ENCODE results near the gene HAPLN3.
A peak's percentile ranks its signal among the peaks of the same experiment; 100 is the strongest.

Gene HAPLN3

DNA sequence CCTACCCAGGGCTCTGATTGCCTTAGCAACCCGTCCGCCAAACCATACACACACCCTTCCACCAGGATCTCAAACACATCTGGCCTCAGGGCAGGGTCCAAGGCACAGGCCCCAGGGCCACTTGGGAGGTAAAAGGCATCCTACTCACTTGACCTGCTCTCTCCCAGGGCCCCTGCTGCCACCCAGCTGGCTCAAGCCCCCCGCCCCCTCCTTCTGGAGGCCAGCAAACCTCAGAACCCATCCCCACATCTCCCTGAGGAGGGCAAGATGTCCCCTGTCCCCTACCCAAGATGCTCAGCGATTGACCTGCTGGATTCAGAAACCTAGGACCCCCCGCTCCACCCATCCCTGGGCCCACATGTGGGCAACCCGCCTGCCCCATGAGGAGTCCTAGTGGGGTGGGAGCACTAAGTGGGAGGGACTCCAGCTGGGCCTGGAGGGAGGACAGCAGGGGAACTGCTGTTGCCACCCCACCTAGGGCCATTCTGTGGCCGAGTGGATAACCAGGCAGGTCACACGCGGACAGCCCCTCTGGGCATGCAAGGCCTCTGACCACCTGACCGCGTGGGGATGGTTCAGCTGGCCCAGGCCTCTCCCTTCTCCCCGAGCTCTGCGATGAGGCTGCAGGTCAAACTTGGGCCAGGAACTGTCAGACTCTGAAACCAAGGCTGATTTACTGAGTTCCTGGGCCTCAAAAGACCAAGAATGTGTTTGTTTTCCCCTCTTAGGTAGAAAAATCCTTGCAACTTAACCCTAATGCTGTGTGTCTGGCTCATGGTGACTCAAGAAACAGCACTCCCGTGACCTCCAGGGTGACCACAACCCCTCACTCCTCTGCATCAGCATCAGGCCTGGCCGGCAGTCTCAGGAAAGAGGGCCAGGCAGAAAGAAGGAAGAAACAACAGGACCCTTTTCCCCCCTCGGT is 13.6 kb upstream of the HAPLN3 start:
- Histone ChIP-seq H3K4me1 (ENCODE audit: control insufficient read depth, insufficient read depth, low read length) (peaks cover 36% of the 10 kb centered on the region), H3K9ac (ENCODE audit: low read depth, low read length) (no peak overlapping the region), H3K4me2 (ENCODE audit: low read length) (no peak overlapping the region), H3K9me3 (replicated peaks; ENCODE audit: low read length) (no peaks in the 10 kb centered on the region), H3K4me3 (ENCODE audit: low read length) (no peak overlapping the region), H3K27me3 (ENCODE audit: control insufficient read depth, insufficient read depth, low read length) (no peaks in the 10 kb centered on the region), H3K36me3 (ENCODE audit: insufficient read depth, low read length) (peaks cover 58% of the 10 kb centered on the region)

DNA sequence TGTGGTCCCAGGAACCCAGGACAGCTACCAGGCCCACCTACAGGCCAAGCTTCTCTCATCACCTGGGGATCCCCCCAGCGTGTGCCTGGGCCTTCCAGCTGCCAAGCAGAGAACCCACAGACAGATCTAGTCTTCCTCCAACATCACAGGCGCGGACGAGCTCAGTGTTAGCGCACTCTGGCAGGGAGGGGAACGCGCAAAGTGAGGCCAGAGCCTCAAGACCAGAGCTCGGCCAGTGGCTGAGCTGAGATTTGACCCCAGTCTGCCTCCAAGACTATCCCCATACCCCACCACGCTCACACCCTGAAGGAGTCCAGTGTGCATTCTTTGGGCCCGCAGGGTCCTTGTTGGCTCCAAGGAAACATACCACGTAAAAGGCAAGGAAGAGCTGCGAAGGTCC is 12.8 kb upstream of the HAPLN3 start:
- H3K4me1 ChIP-seq (ENCODE audit: control insufficient read depth, insufficient read depth, low read length): peaks cover 30% of the 10 kb centered on the region
- H3K4me3 ChIP-seq (ENCODE audit: low read length): no peak overlapping the region
- no peak overlapping the region for H3K9ac ChIP-seq (ENCODE audit: low read depth, low read length)
- peaks cover 62% of the 10 kb centered on the region for H3K36me3 ChIP-seq (ENCODE audit: insufficient read depth, low read length)
- H3K9me3 ChIP-seq (replicated peaks; ENCODE audit: low read length): no peaks in the 10 kb centered on the region
- H3K4me2 ChIP-seq (ENCODE audit: low read length): no peak overlapping the region
- H3K27me3 ChIP-seq (ENCODE audit: control insufficient read depth, insufficient read depth, low read length): no peaks in the 10 kb centered on the region

GRCh38 chr15:88907111-88907510 is 11.8 kb upstream of the HAPLN3 start:
- H3K36me3 ChIP-seq (ENCODE audit: insufficient read depth, low read length): peaks cover 73% of the 10 kb centered on the region
- no peak overlapping the region for H3K4me3 ChIP-seq (ENCODE audit: low read length)
- H3K9ac ChIP-seq (ENCODE audit: low read depth, low read length): no peak overlapping the region
- H3K9me3 ChIP-seq (replicated peaks; ENCODE audit: low read length): no peaks in the 10 kb centered on the region
- H3K4me1 ChIP-seq (ENCODE audit: control insufficient read depth, insufficient read depth, low read length): peaks cover 28% of the 10 kb centered on the region
- H3K27me3 ChIP-seq (ENCODE audit: control insufficient read depth, insufficient read depth, low read length): no peaks in the 10 kb centered on the region
- H3K4me2 ChIP-seq (ENCODE audit: low read length): no peak overlapping the region

DNA sequence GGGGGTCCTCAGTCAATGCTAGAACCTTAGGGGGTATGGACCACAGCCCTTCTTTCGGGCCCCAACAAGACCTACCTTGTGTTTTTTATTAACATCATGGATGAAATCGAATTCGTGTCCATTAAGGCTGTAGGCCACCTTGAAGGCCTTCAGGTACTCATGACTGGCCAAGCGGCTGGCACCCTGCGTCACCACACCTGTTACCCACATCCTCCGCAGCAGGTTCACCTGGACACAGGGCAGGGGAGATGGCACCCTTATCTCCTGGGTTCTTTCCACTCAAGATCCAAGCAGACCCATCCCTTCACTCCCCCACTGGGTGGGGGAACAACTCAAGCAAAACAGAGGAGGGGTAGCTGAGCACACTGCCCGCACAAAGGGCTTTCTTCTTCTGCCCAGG is 11.2 kb upstream of the HAPLN3 start:
- Histone ChIP-seq H3K4me1 (ENCODE audit: control insufficient read depth, insufficient read depth, low read length) (peaks cover 23% of the 10 kb centered on the region), H3K9ac (ENCODE audit: low read depth, low read length) (no peak overlapping the region), H3K9me3 (replicated peaks; ENCODE audit: low read length) (no peaks in the 10 kb centered on the region), H3K4me3 (ENCODE audit: low read length) (no peak overlapping the region), H3K36me3 (ENCODE audit: insufficient read depth, low read length) (peaks cover 78% of the 10 kb centered on the region), H3K27me3 (ENCODE audit: control insufficient read depth, insufficient read depth, low read length) (no peaks in the 10 kb centered on the region), H3K4me2 (ENCODE audit: low read length) (no peak overlapping the region)

GRCh38 chr15:88906130-88906529 is 10.8 kb upstream of the HAPLN3 start:
- Histone ChIP-seq H3K36me3 (ENCODE audit: insufficient read depth, low read length) (peaks cover 82% of the 10 kb centered on the region), H3K27me3 (ENCODE audit: control insufficient read depth, insufficient read depth, low read length) (no peaks in the 10 kb centered on the region), H3K9me3 (replicated peaks; ENCODE audit: low read length) (no peaks in the 10 kb centered on the region), H3K4me3 (ENCODE audit: low read length) (no peak overlapping the region), H3K9ac (ENCODE audit: low read depth, low read length) (no peak overlapping the region), H3K4me2 (ENCODE audit: low read length) (no peak overlapping the region), H3K4me1 (ENCODE audit: control insufficient read depth, insufficient read depth, low read length) (peaks cover 22% of the 10 kb centered on the region)

GRCh38 chr15:88905576-88905975 is 10.2 kb upstream of the HAPLN3 start:
- Histone ChIP-seq H3K9ac (ENCODE audit: low read depth, low read length) (no peak overlapping the region), H3K4me1 (ENCODE audit: control insufficient read depth, insufficient read depth, low read length) (peaks cover 22% of the 10 kb centered on the region), H3K27me3 (ENCODE audit: control insufficient read depth, insufficient read depth, low read length) (no peaks in the 10 kb centered on the region), H3K9me3 (replicated peaks; ENCODE audit: low read length) (no peaks in the 10 kb centered on the region), H3K4me3 (ENCODE audit: low read length) (no peak overlapping the region), H3K4me2 (ENCODE audit: low read length) (no peak overlapping the region), H3K36me3 (ENCODE audit: insufficient read depth, low read length) (peaks cover 88% of the 10 kb centered on the region)

DNA sequence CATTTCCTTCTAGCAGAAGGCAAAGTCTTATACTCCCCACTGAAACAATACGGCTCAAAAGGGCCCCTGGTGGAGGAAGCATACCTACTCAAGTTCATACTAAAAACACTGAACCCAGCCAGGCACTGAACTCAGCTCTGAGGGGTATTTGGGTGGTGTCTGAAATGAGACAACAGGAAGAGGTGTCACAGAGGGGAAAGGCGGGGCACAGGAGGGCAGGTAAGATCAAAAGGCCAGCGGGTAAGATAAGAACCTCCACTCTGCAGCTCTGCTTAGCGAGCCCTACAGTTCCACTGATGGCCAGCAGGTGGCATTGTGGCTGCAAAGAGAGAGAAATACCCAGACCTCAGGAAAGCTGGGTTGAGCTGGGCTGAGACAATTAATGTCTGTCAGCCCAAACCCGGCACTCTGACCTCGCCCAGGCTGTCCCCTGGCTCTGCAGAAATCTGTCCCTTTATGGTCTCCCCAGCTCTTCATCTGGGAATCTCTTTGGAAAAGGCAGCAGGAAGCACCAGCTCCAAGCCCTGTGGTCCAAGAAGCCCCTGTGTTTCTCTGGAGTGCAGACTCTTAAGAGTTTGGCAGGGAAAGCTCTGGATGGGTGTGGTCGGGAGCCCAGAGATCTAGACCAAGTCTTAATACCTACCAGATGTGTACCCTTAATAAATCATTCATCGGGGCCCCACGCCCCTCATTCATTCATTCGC is 9.4 kb upstream of the HAPLN3 start:
- peaks cover 87% of the 10 kb centered on the region for H3K36me3 ChIP-seq (ENCODE audit: insufficient read depth, low read length)
- peak overlapping the region; percentile 24 for H3K9ac ChIP-seq (ENCODE audit: low read depth, low read length)
- H3K4me3 ChIP-seq (ENCODE audit: low read length): no peak overlapping the region
- peaks cover 19% of the 10 kb centered on the region for H3K4me1 ChIP-seq (ENCODE audit: control insufficient read depth, insufficient read depth, low read length)
- no peaks in the 10 kb centered on the region for H3K27me3 ChIP-seq (ENCODE audit: control insufficient read depth, insufficient read depth, low read length)
- H3K4me2 ChIP-seq (ENCODE audit: low read length): no peak overlapping the region
- H3K9me3 ChIP-seq (replicated peaks; ENCODE audit: low read length): no peaks in the 10 kb centered on the region

- no peak overlapping the region for H3K4me2 ChIP-seq (ENCODE audit: low read length)
- H3K9me3 ChIP-seq (replicated peaks; ENCODE audit: low read length): no peaks in the 10 kb centered on the region
- H3K9ac ChIP-seq (ENCODE audit: low read depth, low read length): no peak overlapping the region
- H3K27me3 ChIP-seq (ENCODE audit: control insufficient read depth, insufficient read depth, low read length): no peaks in the 10 kb centered on the region
- H3K4me1 ChIP-seq (ENCODE audit: control insufficient read depth, insufficient read depth, low read length): peaks cover 18% of the 10 kb centered on the region
- no peak overlapping the region for H3K4me3 ChIP-seq (ENCODE audit: low read length)
- peaks cover 87% of the 10 kb centered on the region for H3K36me3 ChIP-seq (ENCODE audit: insufficient read depth, low read length)
These were observed 8.9 kb upstream of the HAPLN3 start for GRCh38 chr15:88904257-88904623.

- H3K4me2 ChIP-seq (ENCODE audit: low read length): no peak overlapping the region
- no peak overlapping the region for H3K9ac ChIP-seq (ENCODE audit: low read depth, low read length)
- H3K27me3 ChIP-seq (ENCODE audit: control insufficient read depth, insufficient read depth, low read length): no peaks in the 10 kb centered on the region
- H3K36me3 ChIP-seq (ENCODE audit: insufficient read depth, low read length): peaks cover 79% of the 10 kb centered on the region
- peaks cover 20% of the 10 kb centered on the region for H3K4me1 ChIP-seq (ENCODE audit: control insufficient read depth, insufficient read depth, low read length)
- H3K4me3 ChIP-seq (ENCODE audit: low read length): no peak overlapping the region
- H3K9me3 ChIP-seq (replicated peaks; ENCODE audit: low read length): no peaks in the 10 kb centered on the region
These were observed 7.5 kb upstream of the HAPLN3 start for GRCh38 chr15:88902846-88903245.

GRCh38 chr15:88902221-88902835 is 7.0 kb upstream of the HAPLN3 start:
- Histone ChIP-seq H3K36me3 (ENCODE audit: insufficient read depth, low read length) (peaks cover 74% of the 10 kb centered on the region), H3K4me3 (ENCODE audit: low read length) (no peak overlapping the region), H3K9me3 (replicated peaks; ENCODE audit: low read length) (no peaks in the 10 kb centered on the region), H3K4me1 (ENCODE audit: control insufficient read depth, insufficient read depth, low read length) (peaks cover 24% of the 10 kb centered on the region), H3K27me3 (ENCODE audit: control insufficient read depth, insufficient read depth, low read length) (no peaks in the 10 kb centered on the region), H3K9ac (ENCODE audit: low read depth, low read length) (no peak overlapping the region), H3K4me2 (ENCODE audit: low read length) (no peak overlapping the region)

- no peak overlapping the region for H3K4me2 ChIP-seq (ENCODE audit: low read length)
- no peaks in the 10 kb centered on the region for H3K9me3 ChIP-seq (replicated peaks; ENCODE audit: low read length)
- no peaks in the 10 kb centered on the region for H3K27me3 ChIP-seq (ENCODE audit: control insufficient read depth, insufficient read depth, low read length)
- no peak overlapping the region for H3K4me3 ChIP-seq (ENCODE audit: low read length)
- peaks cover 30% of the 10 kb centered on the region for H3K4me1 ChIP-seq (ENCODE audit: control insufficient read depth, insufficient read depth, low read length)
- H3K36me3 ChIP-seq (ENCODE audit: insufficient read depth, low read length): peaks cover 68% of the 10 kb centered on the region
- H3K9ac ChIP-seq (ENCODE audit: low read depth, low read length): no peak overlapping the region
These were observed 6.3 kb upstream of the HAPLN3 start for GRCh38 chr15:88901508-88902220.
